ENCODE results near the gene RECQL5.

DNA sequence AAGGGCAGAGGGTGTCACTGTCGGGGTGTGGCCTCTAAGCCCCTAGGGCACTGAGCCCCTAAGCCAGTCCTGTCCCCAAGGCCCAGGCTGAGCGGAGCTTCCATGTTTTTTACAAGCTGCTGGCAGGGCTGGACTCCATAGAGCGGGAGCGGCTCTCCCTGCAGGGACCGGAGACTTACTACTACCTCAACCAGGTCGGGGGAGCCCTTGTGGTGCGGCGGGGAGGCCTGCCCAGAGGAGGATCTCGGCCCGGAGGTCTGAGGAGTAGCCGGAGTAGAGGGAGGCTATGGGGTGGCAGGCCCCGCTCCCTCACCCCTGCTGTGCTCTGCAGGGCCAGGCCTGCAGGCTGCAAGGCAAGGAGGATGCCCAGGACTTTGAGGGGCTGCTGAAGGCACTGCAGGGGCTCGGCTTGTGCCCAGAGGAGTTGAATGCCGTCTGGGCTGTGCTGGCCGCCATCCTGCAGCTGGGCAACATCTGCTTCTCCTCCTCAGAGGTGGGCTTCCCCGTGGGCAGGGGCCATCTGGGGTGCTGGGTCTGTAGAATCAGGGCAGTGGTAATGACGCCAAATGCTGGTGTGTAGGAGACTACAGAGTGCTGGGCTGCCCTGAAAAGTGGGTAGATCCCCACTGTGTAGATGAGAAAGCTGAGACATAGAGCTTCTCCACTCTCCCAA lies 74.5 kb downstream of the RECQL5 start:
- TF ChIP-seq, protein P1, sequence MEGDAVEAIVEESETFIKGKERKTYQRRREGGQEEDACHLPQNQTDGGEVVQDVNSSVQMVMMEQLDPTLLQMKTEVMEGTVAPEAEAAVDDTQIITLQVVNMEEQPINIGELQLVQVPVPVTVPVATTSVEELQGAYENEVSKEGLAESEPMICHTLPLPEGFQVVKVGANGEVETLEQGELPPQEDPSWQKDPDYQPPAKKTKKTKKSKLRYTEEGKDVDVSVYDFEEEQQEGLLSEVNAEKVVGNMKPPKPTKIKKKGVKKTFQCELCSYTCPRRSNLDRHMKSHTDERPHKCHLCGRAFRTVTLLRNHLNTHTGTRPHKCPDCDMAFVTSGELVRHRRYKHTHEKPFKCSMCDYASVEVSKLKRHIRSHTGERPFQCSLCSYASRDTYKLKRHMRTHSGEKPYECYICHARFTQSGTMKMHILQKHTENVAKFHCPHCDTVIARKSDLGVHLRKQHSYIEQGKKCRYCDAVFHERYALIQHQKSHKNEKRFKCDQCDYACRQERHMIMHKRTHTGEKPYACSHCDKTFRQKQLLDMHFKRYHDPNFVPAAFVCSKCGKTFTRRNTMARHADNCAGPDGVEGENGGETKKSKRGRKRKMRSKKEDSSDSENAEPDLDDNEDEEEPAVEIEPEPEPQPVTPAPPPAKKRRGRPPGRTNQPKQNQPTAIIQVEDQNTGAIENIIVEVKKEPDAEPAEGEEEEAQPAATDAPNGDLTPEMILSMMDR (tag by site-specific recombination; IDR thresholded peaks at IDR 0.05): no peak
- TF ChIP-seq ZNF555 (tag by site-specific recombination; conservative IDR thresholded peaks at IDR 0.05) (no peak), ZNF24 (tag by site-specific recombination; IDR thresholded peaks at IDR 0.05) (no peak), KLF10 (tag by site-specific recombination; IDR thresholded peaks at IDR 0.05) (no peak), ZNF830 (tag by site-specific recombination; IDR thresholded peaks at IDR 0.05; ENCODE audit: low read depth) (no peak)
